Thoracic aorta (tissue), 2 donors: ENCODE data around the gene F3. TPM values are rescaled to one million over a fixed set of nuclear protein-coding genes. Genes with fewer than 3 reads are reported as not detected.

Source experiments
- ATAC-seq: fragments of 150-250 bp; one replicate; pipeline ENCODE4 v1.8.0; 2017; ENCODE audit warnings: low read depth; ENCODE audit not compliant: insufficient number of reproducible peaks, low FRiP score
- DNase-seq: peaks from one replicate; pipeline ENCODE4 v3.0.0-alpha.2; 2020; ENCODE audit warnings: low spot score
- H3K27ac ChIP-seq, 2 donors: fragments of 200-600 bp; sonication (generic); 1 replicate in 1 of 2; 2 replicates in 1 of 2; pipeline ENCODE4 v1.5.1; 2016; ENCODE audit warnings: mild to moderate bottlenecking in 2 of 2, moderate library complexity in 2 of 2
- H3K27me3 ChIP-seq: fragments of 200-600 bp; sonication (generic); replicated peaks from 2 replicates; pipeline ENCODE4 v1.6.0; 2016; ENCODE audit warnings: mild to moderate bottlenecking; ENCODE audit not compliant: insufficient read depth
- H3K36me3 ChIP-seq: fragments of 200-600 bp; sonication (generic); one replicate; pipeline ENCODE4 v1.5.1; 2016
- H3K4me1 ChIP-seq, 2 donors: fragments of 200-600 bp; sonication (generic); 1 replicate in 1 of 2; 2 replicates in 1 of 2; pipeline versions ENCODE4 v1.5.1 to v1.6.0; 2016; ENCODE audit warnings: low read depth in 2 of 2, mild to moderate bottlenecking in 1 of 2; ENCODE audit not compliant: control insufficient read depth in 1 of 2
- H3K4me3 ChIP-seq: fragments of 200-600 bp; sonication (generic); 2 replicates; pipeline ENCODE4 v1.5.1; 2016; ENCODE audit warnings: mild to moderate bottlenecking
- H3K9me3 ChIP-seq: fragments of 200-600 bp; sonication (generic); 2 replicates; pipeline ENCODE4 v1.5.1; 2016
- total RNA-seq, 2 donors: library from RNA; depleted of rRNA; stranded (reverse); fragments of >200 nt; gene quantifications; one replicate each; pipeline versions ENCODE4 v1.1.0 to v1.2.3, GENCODE V29; 2016
- TF ChIP-seq, protein P1 (sequence below): fragments of 200-600 bp; sonication (generic); IDR thresholded peaks from one replicate; pipeline ENCODE4 v1.5.1; 2019; ENCODE audit warnings: antibody characterized with exemption

The F3 gene
- total RNA-seq, 2 donors from 2014 or later, result 70.5 to 73.6 TPM

- H3K9me3 ChIP-seq, result no peaks in the 10 kb centered on the region
- H3K4me1 ChIP-seq, result no peaks in the 10 kb centered on the region
- H3K27ac ChIP-seq, result no peak overlapping the region
- H3K4me3 ChIP-seq, result no peak overlapping the region
- no peaks in the 10 kb centered on the region for H3K27me3 ChIP-seq
- TF ChIP-seq, protein P1, sequence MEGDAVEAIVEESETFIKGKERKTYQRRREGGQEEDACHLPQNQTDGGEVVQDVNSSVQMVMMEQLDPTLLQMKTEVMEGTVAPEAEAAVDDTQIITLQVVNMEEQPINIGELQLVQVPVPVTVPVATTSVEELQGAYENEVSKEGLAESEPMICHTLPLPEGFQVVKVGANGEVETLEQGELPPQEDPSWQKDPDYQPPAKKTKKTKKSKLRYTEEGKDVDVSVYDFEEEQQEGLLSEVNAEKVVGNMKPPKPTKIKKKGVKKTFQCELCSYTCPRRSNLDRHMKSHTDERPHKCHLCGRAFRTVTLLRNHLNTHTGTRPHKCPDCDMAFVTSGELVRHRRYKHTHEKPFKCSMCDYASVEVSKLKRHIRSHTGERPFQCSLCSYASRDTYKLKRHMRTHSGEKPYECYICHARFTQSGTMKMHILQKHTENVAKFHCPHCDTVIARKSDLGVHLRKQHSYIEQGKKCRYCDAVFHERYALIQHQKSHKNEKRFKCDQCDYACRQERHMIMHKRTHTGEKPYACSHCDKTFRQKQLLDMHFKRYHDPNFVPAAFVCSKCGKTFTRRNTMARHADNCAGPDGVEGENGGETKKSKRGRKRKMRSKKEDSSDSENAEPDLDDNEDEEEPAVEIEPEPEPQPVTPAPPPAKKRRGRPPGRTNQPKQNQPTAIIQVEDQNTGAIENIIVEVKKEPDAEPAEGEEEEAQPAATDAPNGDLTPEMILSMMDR, result no peak
- DNase-seq (no peak), ATAC-seq (no peak)
- peaks cover 5% of the 10 kb centered on the region for H3K36me3 ChIP-seq
Observed at GRCh38 chr1:94479682-94480081, 61.9 kb downstream of the F3 start.

Other genes starting within 250 kb of the F3 start
- gene ABCD3, start 123.4 kb downstream of the F3 start, total RNA-seq, result 10 to 100 TPM; 14.0 to 31.7 TPM